HFF-Myc (cell line): ENCODE measurements around the gene SPDYE2B.
A peak's percentile ranks its signal among the peaks of the same experiment; 100 is the strongest.
"Not testable (repeated sequence)": the region's sequence is repeated elsewhere in the genome, so short reads cannot be mapped to it uniquely, and the experiment has no call there.

Experiments
- DNase-seq: peaks from one replicate; pipeline ENCODE4 v3.0.0-alpha.2; 2011; ENCODE audit warnings: low read depth; ENCODE audit errors: extremely low read depth
- H3K4me3 ChIP-seq: replicated peaks from 2 replicates; pipeline ENCODE4 v1.5.1; 2011; ENCODE audit warnings: low read depth, mild to moderate bottlenecking, control low read depth, low read length

Gene SPDYE2B

DNA sequence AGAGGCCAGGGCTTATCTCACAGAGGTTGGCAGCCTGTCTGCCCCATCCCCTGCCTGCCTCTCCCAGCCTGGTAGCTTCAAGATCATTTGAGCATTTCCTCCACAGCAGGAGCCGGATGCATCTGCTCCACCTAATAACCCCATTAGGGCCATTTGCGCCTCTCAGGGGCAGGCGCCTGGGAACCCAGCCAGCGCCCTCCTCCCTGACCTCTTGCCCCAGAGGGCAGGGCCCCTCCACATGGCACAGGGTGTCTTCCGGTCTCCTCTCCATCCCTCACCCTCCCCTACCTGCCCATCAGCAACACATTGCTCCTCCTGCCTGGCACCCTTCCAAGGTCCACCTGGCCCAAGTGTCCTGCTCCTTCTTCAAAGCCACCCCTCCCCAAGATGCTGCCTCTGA lies 14.8 kb upstream of the SPDYE2B start:
- not testable (repeated sequence) for H3K4me3 ChIP-seq, DNase-seq

DNA sequence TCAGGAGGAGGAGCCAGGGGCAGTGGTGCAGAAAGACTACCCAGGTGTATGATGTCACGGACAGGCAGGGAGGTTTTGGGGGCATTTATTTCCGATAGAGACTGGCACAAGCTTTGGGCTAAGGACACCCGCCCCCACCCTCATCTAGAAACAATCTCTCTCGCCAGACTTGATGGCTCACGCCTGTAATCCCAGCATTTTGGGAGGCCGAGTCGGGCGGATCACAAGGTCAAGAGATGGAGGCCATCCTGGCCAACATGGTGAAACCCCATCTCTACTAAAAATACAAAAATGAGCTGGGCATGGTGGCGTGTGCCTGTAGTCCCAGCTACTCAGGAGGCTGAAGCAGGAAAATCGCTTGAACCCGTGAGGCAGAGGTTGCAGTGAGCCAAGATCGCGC lies 13.2 kb upstream of the SPDYE2B start:
- DNase-seq, H3K4me3 ChIP-seq: not testable (repeated sequence)

DNA sequence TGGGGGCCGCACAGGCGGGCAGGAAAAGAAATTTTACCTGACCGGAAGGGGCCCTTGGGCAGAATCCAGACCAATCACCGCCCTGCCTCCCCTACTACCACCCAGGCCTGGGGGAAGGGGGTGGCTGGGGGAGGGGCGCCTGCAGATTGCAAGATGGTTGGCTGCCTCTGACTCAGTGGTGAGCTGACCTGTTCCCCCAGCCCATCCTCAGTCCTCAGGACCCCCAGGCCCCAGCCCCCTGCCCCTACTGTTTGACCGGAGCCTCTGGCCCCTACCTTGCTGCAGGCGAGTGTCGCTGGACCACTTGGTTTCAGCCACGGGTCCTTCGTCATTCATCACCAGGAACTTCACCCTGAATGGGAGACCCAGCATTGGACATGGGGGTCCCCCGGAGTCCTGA lies 11.3 kb upstream of the SPDYE2B start:
- not testable (repeated sequence) for DNase-seq, H3K4me3 ChIP-seq

DNA sequence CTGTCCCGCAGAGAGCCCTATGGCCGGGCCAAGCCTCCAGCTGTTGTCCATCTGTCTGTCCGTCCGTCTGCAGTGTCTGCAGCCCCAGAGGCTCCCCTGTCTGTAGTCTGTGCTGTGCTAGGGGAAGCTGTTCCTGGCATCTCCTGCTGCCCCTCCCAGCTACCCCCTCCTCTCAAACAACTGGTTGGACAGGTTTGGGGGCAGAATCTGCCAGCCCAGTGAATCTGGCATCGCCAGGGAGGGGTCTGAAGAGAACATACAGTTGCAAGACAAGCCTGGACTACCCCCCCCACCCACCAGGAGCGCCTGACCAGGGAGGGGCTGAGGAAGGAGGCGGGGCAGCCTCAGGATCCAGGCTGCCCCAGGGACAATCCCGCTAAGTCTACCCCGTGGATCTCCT lies 7.4 kb upstream of the SPDYE2B start, which contains the start of gene UPK3BL1:
UPK3BL1 (minus strand) TSS at position 101 of the 400 bp plus-strand sequence; CDS start at position 51, 50 bp downstream.
- not testable (repeated sequence) for H3K4me3 ChIP-seq, DNase-seq

DNA sequence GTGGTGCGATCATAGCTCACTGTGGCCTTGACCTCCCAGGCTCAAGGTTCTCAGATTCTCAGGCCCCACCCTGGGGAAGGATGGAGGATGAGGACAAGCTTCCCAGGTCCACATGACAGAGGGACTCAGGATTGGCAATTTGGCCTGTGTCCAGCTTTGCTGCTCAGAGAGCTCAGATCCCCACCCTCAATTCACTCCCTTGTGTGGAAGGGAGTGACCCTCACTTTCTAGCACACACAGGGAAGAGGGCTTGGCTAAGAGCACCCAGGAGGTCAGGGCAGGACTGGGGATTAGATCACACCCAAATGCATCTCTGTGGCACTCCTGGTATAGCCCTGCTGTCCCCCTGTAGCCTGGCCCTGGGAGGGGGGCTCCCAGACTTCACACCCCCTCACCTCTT lies 6.7 kb upstream of the SPDYE2B start:
- not testable (repeated sequence) for H3K4me3 ChIP-seq, DNase-seq

DNA sequence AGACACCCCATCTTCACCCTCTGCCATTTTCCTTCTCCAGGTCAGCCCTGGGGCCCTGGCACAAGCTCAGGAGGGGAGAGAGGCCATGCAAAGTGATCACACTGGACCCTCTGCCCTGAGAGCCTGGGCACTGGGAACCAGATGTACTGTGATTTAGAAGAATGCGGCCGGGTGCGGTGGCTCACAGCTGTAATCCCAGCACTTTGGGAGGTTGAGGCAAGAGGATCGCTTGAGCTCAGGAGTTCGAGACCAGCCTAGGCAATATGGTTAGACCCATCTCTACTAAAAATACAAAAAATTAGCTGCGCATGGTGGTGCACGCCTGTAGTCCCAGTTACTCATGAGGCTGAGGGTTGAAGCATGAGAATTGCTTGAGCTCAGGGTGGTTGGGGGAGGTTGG lies 2.3 kb upstream of the SPDYE2B start:
- DNase-seq, H3K4me3 ChIP-seq: not testable (repeated sequence)

DNA sequence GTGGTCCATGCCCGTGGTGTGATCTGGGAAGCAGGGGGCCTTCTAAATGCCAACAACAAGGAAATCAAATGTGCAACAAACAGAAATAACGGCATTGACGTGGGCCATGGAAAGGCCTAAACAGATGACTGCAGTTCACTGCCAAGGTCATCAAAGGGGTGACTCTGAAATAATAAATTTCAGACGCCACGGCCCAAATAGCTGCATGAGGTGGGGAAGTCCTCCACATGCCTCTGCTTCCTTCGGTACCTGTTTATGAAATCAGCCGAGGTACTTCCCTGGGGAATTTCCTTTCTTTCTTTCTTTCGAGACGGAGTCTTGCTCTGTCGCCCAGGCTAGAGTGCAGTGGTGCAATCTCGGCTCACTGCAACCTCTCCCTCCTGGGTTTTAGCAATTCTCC lies 14.6 kb downstream of the SPDYE2B start:
- not testable (repeated sequence) for DNase-seq, H3K4me3 ChIP-seq

DNA sequence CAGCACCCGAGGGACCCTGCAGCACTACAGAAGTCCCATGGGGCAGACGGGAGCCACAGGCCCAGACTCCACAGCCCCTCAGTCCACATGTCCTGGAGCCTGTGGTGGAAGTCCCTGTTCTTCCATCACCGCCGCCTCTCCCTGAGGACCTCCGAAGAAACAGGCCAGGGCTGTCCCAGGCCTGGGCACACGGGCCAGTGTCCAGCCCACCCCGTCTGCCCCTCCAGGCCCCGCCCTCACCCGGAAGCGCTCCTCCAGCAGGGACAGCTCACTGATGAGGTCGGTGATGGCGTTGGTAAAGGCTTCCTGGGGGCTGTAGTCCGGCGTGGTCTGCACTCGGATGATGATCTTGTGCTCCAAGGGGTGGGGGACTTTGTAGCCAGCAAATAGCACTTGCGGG lies 16.7 kb downstream of the SPDYE2B start:
- not testable (repeated sequence) for H3K4me3 ChIP-seq, DNase-seq

DNA sequence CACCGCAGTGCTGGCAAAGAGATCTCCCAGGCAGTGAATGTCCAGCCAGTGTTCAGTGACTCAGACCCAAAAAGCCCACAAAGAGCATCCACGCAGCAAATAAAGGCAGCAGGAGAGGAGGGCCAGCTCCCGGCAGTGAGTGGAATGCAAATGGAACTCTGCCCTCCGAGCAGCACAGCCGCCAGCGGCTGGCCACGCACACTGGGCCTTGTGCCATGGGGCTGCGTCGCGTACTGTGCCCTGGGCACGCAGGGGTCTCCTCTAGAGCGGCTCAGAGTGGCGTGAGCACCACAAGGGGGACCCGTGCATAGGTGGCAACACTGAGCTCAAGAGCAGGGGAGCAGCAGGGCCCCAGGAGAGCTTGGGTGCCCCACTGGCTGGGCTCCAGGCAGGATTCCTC lies 17.4 kb downstream of the SPDYE2B start:
- not testable (repeated sequence) for H3K4me3 ChIP-seq, DNase-seq

DNA sequence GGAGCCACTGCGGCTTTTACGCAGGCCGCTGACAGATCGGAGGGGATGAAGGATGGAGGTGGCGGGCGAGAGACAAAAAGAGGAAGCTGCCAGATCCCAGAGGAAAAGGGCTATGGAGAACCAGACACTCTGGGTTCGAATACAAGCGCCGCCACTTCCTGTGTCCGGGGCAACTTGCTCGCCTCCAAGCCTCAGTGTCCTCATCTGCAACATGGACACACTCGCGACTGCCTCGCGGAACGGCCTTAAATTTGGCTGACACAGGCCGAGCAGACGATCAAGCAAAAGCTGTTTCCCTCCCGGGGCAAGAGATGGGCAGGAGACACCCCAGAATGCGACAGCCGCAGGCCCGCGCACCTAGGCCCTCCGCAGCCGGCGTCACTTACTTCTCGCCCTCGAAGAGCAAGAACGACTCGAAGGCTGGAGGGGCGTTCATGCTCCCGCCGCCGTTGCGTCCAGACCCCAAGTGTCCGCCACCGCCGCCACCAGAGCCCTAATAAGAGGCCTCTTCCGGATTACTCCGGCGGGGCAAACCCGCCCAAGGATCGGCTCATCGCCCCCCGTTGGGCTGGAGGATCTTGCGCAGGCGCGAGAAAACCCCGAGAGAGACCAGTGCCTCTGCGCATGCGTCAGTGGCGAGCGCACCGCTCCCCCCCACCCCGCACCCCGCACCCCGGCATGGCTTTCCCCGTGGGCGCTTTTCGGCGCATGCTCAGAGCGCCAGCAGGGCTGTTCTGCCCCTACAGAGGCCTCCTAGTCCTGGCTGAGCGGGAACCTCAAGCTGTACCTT lies 21.2 kb downstream of the SPDYE2B start, which contains the start of gene POLR2J2:
POLR2J2 (minus strand) TSS at position 498 of the 790 bp plus-strand sequence; CDS start at position 436, 62 bp downstream.
- H3K4me3 ChIP-seq: peak within 1 kb of the TSS; percentile 52
- DNase-seq: peak; percentile 56

DNA sequence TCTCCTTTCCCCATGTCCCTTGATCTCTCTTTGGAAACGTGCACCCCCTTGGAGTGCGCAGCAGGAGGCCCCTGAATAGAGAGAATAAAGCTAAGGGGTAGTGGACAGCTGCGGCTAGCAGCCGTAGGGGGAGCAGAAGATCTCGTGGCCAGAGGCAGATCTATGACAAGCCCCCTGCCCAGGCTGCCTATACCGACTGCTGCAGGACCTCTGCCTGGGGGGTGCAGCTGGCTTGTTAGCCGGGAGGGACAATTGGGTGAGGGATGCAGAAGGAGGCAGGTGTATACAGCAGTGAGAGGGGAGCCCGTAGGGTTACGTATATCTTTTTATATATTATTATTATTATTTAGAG lies 21.8 kb downstream of the SPDYE2B start:
- not testable (repeated sequence) for DNase-seq, H3K4me3 ChIP-seq

DNA sequence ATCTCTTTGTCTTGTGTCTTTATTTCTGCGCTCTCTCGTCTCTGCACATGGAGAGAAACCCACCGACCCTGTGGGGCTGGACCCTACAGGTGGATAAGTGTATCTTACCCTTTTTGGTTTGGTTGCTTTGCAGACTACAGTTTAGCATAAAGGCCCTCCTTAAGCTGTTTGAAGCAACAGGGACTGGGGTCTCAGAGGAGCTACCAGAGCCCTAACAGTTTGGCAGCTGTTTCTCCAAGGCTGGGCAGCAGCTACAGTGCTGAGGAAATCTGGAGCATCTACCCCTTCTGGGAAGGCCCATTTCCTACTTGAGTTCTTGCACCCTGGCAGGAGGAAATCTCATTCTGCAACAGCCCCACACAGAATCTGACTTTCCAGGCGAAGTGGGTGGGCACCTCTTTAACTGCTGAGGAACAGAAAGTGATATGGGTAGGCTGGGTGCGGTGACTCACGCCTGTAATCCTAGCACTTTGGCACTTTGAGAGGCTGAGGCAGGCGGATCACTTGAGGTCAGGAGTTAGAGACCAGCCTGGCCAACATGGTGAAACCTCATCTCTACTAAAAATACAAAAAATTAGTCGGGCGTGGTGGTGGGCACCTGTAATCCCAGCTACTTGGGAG lies 23.4 kb downstream of the SPDYE2B start:
- DNase-seq, H3K4me3 ChIP-seq: not testable (repeated sequence)

DNA sequence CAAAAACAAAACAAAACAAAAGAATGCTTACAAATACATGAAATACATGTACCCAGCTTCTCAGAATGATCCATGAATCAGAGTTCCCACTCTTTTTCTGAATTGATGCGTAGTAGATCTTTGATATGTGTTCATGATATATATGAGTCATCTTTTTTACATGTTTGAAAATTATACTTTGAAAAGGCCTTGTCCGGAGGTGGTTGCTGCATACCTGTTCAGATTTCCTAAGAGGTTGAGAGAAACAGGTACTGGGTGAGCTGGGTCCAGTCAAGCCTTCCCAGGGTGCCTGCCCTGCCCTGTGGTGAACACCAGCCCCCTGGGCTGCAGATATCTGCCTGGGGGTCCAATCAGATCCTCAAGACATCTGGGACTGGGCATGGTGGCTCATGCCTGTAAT lies 25.4 kb downstream of the SPDYE2B start:
- not testable (repeated sequence) for DNase-seq, H3K4me3 ChIP-seq

DNA sequence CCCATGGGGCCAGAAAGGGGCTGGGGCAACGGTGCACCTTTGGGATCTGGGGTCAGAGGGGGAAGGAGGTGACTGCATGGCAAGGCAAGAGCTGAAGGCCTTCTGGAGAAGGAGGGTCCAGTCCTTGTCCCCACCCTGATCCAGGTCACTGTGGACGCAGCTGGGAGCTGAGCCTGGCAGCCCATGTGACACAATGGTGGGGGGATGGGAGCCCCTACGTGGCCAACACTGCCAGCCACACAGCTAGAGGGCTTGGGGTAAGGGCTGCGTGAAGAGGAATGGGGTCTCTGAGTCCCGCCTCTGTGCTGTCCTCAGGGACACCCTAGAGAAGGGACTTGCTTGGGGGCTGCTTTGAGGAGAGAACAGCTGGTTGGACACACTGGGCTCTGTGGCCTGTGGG lies 30.7 kb downstream of the SPDYE2B start:
- H3K4me3 ChIP-seq, DNase-seq: not testable (repeated sequence)

DNA sequence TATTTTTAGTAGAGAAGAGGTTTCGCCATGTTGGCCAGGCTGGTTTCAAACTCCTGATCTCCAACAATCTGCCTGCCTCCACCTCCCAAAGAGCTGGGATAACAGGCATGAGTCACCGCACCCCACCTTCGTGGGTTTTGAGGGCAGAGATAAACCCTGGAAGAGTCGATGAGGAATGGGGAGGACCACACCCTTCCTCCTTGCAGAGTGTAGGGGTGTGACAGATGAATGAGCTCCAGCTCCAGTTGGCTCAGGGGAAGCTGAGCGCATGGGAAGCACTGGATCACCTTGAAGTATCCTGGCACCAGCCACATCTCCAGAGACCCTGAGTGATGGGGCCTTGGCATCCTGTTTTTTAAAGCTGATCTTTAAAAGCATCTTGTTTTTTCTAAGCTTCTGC lies 32.4 kb downstream of the SPDYE2B start:
- H3K4me3 ChIP-seq: not testable (repeated sequence)

DNA sequence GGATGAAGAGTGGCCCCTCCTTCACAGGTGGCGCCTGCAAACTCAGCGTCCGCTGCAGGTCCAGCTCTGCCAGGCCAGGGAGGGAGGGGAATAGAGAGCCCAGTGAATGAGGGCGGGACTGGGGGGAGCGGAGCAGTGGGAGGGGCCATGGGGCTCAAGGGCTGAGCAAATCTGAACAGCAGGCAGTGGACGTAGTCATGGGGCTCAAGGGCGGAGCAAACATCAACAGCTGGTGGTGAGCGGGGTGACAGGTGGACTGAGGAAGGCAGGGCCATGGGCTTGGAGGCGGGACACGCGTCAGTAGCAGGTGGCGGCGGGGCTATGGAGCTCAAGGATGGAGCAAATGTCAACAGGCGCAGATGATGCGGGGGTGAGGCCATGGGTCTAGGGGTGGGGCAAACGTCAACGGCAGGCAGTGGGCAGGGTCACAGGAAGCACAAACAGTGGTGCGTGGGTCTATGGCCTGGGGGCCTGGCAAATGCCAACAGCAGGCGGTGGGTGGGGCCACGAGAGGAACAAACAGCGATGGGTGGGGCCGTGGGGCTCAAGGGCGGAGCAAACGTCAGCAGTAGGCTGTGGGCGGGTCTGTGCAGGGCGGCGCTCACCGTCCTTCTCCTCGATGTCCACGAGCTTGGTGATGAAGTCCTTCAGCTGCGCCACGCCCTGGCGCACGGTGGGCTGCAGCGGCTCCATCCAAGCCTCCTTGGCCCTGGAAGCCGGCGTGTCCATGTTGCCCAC lies 38.3 kb downstream of the SPDYE2B start:
- not testable (repeated sequence) for H3K4me3 ChIP-seq, DNase-seq

More for the DNA sequence above, 32.4 kb downstream of the SPDYE2B start:
- not testable (repeated sequence) for DNase-seq

DNA sequence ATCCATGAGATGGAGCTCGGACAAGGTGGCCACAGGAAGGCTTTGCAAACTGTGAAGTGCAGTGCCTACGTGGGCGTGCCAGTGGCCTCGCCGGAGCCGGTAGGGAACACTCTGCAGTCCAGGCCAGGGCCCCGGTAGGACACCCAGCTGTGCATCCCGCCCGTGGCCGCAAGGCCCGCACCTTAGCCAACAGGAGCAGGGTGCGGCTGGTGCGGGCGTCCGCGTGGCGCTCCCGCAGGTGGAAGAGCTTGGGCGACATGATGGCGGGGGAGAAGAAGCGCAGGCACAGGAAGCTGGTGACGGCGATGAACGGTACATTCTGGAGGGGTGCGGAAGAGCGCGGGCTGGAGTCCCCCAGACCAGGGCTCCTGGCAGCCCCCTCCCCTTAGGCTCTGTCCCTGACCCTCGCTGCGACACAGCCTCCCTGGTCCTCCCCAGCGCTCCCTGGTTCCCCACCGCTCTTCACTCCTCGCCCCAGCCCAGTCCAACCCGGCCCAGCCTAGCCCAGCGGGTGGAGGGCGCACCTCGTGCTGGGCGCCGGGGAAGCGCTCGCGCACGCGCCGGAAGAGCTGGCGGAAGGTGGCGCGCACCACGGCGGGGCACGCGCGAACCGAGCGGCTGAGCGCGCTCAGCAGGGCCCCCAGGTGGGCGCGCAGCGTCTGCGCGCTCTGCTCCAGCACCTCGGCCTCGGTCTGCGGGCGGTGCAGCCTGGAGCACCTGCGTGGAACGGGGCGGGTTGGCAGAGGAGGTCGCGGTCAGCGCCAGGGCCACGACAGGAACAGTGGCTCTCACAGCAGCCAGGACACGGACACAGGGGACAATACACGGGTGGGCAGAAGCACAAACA lies 39.5 kb downstream of the SPDYE2B start:
- peak overlapping the region; percentile 27 for H3K4me3 ChIP-seq
- DNase-seq: not testable (repeated sequence)

DNA sequence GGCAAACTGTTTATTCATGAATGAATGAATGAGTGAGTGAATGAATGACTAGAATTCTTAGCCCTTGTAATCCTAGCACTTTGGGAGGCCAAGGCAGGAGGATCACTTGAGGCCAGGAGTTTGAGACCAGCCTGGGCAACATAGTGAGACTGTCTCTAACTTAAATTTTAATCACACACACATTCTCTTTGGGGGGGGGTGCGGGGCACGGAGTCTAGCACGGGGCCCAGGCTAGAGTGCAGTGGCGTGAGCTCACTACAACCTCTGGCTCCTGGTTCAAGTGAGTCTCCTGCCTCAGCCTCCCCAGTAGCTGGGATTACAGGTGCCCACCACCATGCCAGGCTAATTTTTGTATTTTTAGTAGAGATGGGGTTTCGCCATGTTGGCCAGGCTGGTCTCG lies 40.5 kb downstream of the SPDYE2B start:
- DNase-seq, H3K4me3 ChIP-seq: not testable (repeated sequence)
